ENCODE data around the gene DPYSL4.

Gene DPYSL4

GRCh38 chr10:132163826-132164515 is 22.8 kb upstream of the DPYSL4 start:
- no peak for DNase-seq (ENCODE audit: low read depth in 4 of 4, low spot score in 1 of 4)

DNA sequence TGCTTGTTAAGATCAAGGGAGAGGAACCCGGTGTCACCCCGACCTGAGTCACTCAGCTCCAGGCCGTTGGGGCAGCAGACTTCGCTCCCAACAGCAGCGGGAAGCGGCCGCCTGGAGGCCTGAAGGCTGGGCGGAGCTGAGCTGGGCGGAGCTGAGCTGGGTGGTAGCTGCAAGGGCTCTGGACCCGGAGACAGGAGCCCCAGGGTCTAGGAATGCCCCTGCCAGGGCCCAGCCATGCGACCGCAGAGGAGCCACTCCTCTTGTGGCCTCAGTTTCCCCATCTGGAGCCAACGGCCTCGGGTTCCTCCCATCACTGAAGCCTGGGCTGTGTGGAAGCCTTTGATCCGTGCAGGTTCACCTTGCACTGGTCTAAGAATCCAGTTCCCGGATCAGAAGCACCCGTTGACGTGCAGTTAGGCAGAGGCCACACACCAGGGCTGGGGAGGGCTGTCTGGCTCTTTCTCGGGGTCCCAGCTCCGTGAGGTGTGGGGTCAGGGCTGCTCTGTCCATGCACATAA is 21.9 kb upstream of the DPYSL4 start:
- no peak for DNase-seq (ENCODE audit: low read depth in 4 of 4, low spot score in 1 of 4)

GRCh38 chr10:132165416-132165980 is 21.2 kb upstream of the DPYSL4 start:
- no peak for DNase-seq (ENCODE audit: low read depth in 4 of 4, low spot score in 1 of 4)

DNA sequence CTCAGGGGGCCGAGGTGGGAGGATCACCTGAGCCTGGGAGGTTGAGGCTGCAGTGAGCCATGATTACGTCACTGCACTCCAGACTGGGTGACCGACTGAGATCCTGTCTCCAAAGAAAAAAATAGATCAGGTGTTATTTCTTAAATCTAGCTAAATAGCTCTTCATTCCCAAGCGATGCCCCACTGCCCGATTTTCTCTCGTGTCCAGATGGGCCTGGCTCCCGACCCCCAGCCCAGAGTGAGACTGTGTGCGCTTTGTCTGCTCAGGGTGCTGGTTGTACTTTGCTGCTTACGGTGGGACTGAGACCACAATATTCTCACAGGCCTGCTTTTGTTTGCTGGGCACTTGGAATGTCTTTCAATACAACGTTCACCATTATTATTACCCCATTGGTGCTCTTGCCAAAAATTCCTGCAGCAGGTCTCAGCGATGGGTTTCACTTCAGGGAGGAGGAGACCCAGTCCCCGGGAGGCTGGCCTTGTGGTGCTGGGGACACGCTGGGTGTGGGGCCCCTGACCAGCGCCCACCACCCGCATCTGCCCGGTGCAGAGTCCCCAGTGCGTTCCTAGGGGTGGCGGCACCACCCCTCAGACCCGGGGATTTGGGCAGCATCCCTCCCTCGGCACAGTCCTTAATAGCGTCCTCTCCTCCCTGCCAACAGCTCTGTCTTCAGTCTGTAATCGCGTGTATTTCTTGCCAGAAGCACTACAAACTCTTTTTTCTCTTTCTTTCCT is 20.4 kb upstream of the DPYSL4 start:
- DNase-seq (ENCODE audit: low read depth in 4 of 4, low spot score in 1 of 4), result no peak

DNA sequence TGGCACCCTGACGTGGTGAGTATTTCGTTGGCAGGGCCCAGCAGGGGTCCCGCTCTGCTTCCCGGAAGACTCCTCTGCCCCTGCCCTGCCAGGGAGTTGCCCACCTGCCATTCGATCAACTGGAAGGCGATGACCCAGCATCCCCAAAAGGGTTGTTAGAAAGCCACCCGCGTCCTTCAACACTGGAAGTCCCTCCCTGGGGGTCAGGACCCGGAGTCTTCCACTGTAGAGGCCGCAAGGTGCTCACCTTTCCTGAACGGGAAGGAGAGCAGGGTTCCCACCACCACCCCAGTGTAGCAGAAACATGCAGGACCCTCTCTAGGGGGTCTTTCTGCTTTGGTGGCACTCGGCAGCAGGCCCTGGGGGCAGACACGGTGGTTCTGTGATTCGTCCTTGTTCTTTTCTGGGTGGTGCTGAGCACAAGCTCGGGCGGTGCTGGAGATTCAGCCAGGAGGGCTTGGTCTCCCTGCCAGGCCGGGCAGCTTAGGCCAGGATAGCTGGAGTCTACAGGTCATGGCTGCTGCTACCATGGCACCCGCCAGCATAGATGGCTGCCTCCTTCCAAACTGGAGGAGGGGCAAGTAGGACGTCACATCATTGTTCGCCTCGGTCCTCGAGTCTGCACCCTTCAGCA is 19.6 kb upstream of the DPYSL4 start:
- no peak for DNase-seq (ENCODE audit: low read depth in 4 of 4, low spot score in 1 of 4)

DNA sequence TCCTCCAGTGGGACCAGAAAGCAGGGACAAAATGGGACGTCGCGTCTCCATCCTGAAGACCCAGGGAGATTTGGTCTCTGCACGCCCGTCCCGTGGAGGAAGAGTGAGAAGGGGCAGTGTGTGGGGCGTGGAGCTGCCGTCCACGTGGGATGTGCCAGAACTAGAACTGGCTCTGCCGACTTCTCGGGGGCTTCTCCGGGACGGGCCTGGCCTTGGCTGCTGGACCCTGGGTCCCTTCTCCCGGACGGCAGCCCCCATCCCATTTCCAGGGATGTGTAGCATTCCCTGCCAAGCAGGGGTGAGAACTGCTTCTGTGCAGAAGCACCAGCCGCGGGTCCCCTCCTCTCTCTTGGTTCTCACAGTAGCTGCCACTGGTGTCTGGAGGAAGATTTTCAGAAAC is 18.8 kb upstream of the DPYSL4 start:
- DNase-seq (ENCODE audit: low read depth in 4 of 4, low spot score in 1 of 4), result no peak

DNA sequence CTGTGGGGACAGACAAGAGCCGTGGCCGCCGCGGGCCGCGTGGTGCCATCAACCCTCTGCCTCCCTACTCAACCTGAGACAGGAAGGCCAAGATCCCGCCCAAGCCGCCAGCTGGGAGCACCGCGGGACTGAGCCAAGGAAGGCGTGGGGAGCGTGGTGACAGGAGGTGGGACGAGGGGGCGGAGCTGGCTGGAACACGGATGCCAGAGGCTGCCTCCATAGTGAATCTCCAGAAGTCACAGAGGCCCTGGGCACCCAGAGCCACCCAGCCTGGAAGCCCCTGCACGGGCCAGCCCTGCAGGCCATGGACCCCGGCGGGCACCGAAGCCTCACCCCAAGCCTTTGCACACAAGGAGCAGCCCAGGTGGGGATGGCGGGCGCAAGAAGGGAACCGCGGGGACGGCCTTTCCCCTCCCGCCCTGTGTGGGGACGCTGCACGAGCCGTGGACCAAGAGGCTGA is 18.1 kb upstream of the DPYSL4 start:
- no peak for DNase-seq (ENCODE audit: low read depth in 4 of 4, low spot score in 1 of 4)

DNA sequence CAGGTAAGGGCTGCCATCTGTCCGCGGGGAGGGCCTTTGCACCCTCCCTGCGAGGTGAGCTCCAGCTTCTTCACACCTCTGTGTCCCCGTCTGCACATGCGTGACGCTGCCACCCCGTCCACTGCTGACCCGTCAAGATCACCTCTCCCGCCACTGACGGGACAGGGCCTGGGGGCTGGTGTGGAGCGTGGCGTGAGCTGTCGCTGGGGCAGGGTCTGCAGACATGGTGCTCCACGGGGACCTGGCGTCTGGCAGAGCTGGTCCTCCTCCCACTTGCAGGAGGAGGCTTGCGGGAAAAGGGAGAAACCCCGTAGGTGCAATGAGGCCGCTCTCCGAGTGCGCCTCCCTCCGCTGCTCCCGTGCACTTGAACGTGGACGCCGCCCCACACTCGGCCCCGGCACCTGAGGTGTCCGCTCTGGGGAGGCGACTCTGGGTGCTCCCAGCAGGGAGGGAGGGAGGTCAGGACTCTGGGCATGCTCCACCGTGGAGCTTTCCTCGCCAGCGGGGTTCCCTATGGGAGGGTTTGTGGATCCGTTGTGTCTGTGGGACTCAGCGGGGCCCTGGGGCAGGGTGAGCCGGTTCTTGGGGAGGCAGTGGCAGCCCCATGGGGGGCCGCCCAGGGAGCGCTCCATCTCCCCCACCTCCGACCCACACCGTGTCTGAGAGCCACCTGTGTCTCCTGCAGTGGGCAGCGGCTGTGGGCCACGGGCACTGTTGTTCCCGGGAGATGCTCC is 17.6 kb upstream of the DPYSL4 start:
- DNase-seq (ENCODE audit: low read depth in 4 of 4, low spot score in 1 of 4), result no peak

DNA sequence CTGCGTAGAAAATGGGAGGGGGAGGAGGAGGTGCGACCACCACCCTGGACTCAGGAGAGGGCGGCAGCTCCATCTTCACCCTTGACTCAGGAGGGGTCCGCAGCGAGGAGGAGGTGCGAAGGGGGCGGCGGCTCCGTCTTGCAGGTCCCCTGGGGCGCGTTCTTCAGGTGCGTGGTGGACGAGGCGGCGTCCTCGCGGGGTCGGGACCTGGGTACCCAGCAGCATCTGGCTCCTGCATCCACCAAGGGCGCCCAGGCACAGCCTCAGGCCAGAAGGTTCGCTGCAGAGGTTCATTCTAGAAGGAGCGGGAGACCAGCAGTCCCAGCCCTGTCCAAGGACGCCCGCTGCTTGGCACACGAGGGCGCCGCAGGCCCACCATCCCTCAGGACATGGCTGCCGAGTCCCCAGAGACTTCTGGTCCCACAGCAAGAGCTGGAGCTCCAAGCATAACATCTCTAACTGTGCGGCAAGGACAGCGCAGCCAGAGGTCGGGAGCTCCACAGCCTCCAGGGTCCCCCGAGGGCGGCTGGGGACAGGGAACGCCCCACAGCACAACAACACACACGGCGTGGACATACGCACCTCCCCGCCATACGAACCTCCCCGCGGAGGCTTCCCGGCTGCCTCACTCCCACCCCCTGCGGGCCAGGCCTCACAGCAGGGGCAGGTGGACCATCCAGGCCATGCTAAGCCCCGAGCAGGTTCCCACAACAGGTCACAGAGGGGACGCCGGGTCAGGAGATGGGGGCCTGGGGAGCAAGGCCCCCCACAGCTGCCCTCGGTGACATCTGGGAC is 16.8 kb upstream of the DPYSL4 start:
- DNase-seq (ENCODE audit: low read depth in 4 of 4, low spot score in 1 of 4), result no peak

DNA sequence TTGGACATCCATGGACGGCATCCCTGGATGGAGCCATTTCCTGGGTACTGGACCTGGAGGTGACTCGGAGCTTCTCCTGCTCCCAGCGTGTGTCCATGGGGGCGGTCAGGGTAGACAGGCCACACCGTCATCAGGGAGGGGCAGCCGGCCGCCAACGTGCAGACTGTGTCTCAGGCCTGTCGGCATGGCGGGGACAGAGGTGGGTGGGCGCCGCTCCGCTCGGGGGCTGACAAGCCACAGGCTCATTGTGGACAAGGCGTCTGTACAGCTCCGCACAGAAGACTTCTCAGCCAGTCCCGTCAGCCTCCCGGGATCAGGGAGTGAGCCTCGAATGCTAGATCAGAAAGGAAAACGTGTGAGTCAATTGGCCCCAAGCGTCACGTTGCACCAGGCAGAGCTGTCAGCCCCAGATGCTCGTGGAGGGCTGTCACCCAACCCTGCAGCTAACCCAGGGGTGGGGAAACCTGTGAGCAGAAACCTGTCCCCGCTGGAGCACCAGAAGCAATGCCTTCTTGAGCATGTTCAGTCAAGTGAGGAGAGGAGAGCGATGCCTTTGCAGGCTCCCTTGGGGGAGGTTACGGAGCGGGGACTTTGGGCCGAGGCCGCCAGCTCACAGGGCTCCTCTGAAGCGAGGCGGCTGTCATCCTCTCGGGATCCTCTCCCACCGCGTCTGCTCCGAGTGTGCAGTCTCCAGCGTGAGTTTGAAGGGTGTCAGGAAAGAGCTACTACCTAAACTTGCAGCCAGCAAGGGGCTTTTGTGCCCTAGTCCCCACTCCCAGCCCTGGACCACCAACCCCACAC is 16.0 kb upstream of the DPYSL4 start:
- DNase-seq (ENCODE audit: low read depth in 4 of 4, low spot score in 1 of 4), result no peak

DNA sequence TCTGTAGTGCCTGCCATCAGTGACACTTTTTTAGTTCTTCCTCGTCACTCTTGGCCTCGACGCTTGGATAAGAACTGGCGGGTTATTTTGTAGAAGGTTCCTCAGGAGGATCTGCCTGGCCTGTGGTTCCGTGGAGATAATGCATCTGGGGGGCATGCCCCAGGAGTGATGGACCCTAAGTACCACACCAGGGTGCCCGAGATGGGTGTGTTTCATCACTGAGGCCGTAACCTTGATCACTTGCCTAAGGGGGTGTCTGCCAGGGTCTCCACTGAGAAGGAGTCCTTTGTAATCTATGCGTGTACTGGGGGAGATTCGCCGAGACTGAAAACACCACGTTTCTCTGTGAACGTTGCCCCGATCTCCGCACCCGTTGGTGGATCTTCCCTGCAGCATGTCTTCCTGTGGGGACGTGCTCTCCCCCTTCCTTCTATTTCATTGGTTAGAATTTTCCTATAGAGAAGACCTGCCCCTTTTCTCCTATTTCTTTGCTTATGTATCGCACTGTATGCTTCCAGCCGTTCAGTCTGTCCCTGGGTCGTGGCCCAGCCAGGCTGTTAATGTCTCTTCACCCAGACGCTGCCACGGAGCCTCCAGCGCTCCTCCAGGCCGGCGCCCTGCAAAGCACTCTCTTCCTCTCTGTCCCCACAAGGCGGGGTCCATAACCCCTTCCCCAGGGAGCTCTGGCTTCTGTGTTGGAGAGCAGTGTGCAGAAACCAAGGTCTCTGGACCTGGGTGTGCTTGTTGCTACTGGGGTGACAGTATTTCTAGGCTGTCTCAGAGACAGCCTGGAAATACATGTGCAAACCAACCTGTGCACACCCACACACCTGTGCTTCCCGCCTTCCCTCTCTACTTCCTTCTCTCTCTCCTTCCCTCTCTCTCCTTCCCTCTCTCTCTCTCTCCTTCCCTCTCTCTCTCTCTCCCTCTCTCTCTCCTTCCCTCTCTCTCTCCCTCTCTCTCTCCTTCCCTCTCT is 14.4 kb upstream of the DPYSL4 start:
- no peak for DNase-seq (ENCODE audit: low read depth in 4 of 4, low spot score in 1 of 4)

- no peak for DNase-seq (ENCODE audit: low read depth in 4 of 4, low spot score in 1 of 4)
These were observed 13.6 kb upstream of the DPYSL4 start for GRCh38 chr10:132173185-132173584.

- no peak for DNase-seq (ENCODE audit: low read depth in 4 of 4, low spot score in 1 of 4)
These were observed 12.5 kb upstream of the DPYSL4 start for GRCh38 chr10:132174237-132174636.

DNA sequence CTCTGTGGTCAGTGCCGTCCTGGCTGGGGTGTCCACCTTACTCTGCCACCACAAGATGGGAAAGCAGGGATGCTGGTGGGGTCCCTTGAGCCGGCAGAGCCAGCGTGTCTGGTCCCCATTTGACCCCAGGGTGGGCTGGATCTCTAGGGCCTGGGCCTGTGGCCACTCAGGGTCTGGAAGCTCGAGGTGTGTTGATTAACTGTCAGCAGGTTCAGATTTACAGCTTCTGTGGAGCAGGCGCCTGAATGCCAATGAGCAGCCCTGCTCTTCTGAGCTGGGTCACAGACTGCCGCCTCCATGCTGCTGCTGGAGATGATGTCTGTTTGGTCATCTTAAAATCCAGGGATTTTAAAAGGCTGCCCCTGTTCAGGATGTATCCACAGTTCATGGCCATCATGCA is 11.3 kb upstream of the DPYSL4 start:
- DNase-seq (ENCODE audit: low read depth in 4 of 4, low spot score in 1 of 4), result no peak

- DNase-seq (ENCODE audit: low read depth in 4 of 4, low spot score in 1 of 4), result no peak
These were observed 10.7 kb upstream of the DPYSL4 start for GRCh38 chr10:132175907-132176581.

- DNase-seq (ENCODE audit: low read depth in 4 of 4, low spot score in 1 of 4), result no peak
These were observed 9.9 kb upstream of the DPYSL4 start for GRCh38 chr10:132176623-132177500.

- DNase-seq (ENCODE audit: low read depth in 4 of 4, low spot score in 1 of 4), result no peak
These were observed 8.7 kb upstream of the DPYSL4 start for GRCh38 chr10:132178046-132178445.

Measured in stimulated activated CD4-positive, alpha-beta T cell treated with anti-CD3 and anti-CD28 coated beads, Interleukin-1b, Interleukin-23, amount 100 ng/mL, for 24 hours (primary cell).